ENCODE measurements around the gene LARP1. TPM values are rescaled to one million over a fixed set of nuclear protein-coding genes. Genes with fewer than 3 reads are reported as not detected.

The LARP1 gene
- total and polyA plus RNA-seq, 2 experiments from 2014 or later = 133 to 302 TPM

GRCh38 chr5:154740957-154741356, 14.2 kb upstream of the LARP1 start:
- H3K4me1 ChIP-seq (ENCODE audit: insufficient read depth) = peaks cover 25% of the 10 kb centered on the region; the same call in 1 of the 2 replicates
- ATAC-seq (no peak), DNase-seq (ENCODE audit: low spot score) (no peak)
- no peak overlapping the region for H2AFZ ChIP-seq
- H3K79me2 ChIP-seq (replicated peaks; ENCODE audit: insufficient read depth) = peaks cover under 1% of the 10 kb centered on the region; the same call in 1 of the 2 replicates
- no peaks in the 10 kb centered on the region for H3K36me3 ChIP-seq (ENCODE audit: insufficient read depth)
- no peaks in the 10 kb centered on the region for H3K9me2 ChIP-seq (ENCODE audit: insufficient read depth)
- H3K27ac Mint-ChIP-seq = 0 out of 2 replicates have a peak overlapping the region, but pooled peaks have one; percentile 24
- H3F3A ChIP-seq (replicated peaks; ENCODE audit: low read depth) = no peaks in the 10 kb centered on the region
- no peak overlapping the region for H3K4me3 Mint-ChIP-seq
- H3K27me3 Mint-ChIP-seq (ENCODE audit: insufficient read depth, low read depth, poor library complexity) = peaks cover 3% of the 10 kb centered on the region
- 0 out of 2 replicates have a peak overlapping the region, but pooled peaks have one; percentile 59 for H3K27ac ChIP-seq (ENCODE audit: low read depth)
- H3K4me2 ChIP-seq = no peak overlapping the region
- no peaks in the 10 kb centered on the region for H4K20me1 ChIP-seq (replicated peaks; ENCODE audit: insufficient read depth)
- no peaks in the 10 kb centered on the region for H3K27me3 ChIP-seq (ENCODE audit: insufficient read depth)
- no peak overlapping the region for H3K4me3 ChIP-seq
- H3K9me3 Mint-ChIP-seq = no peaks in the 10 kb centered on the region
- H3K4me1 Mint-ChIP-seq = peaks cover 28% of the 10 kb centered on the region
- no peak for TF ChIP-seq EZH2 (IDR thresholded peaks at IDR 0.05; ENCODE audit: low read depth, unreplicated experiment)
- TF ChIP-seq ZNF114 (CRISPR knock-in tag; IDR thresholded peaks at IDR 0.05) = no peak
- TF ChIP-seq ZNF462 (CRISPR knock-in tag; IDR thresholded peaks at IDR 0.05) = no peak
- no peak for TF ChIP-seq EZH2phosphoT487 (IDR thresholded peaks at IDR 0.05; ENCODE audit: unreplicated experiment)
- no peak for TF ChIP-seq CREB1 (CRISPR knock-in tag; IDR thresholded peaks at IDR 0.05; ENCODE audit: low read depth)
- TF ChIP-seq ZNF331 (CRISPR knock-in tag; IDR thresholded peaks at IDR 0.05; ENCODE audit: low read depth) = no peak
- no peak for TF ChIP-seq REST (IDR thresholded peaks at IDR 0.05; ENCODE audit: unreplicated experiment)
- TF ChIP-seq POLR2AphosphoS5 (IDR thresholded peaks at IDR 0.05; ENCODE audit: low read depth) = no peak
- no peak for TF ChIP-seq ETS1 (IDR thresholded peaks at IDR 0.05)
- no peak for TF ChIP-seq JUNB (IDR thresholded peaks at IDR 0.05; ENCODE audit: unreplicated experiment)
- no peak for TF ChIP-seq STAT1 (IDR thresholded peaks at IDR 0.05; ENCODE audit: unreplicated experiment)
- no peak for TF ChIP-seq NANOG (IDR thresholded peaks at IDR 0.05; ENCODE audit: borderline replicate concordance)
- TF ChIP-seq CTCF (conservative IDR thresholded peaks at IDR 0.05; ENCODE audit: low read depth in 2 of 2) = no peak
- peaks cover 3% of the 10 kb centered on the region; the same call in 2 of the 3 replicates for H3K36me3 Mint-ChIP-seq (ENCODE audit: low read depth)

All from GM23338 (cell line).